WI38 (cell line): ENCODE data around the gene CCDC137.

Experiments used
- H3K4me3 ChIP-seq: 2 replicates; pipeline ENCODE4 v1.5.1; 2011; ENCODE audit warnings: low read depth, mild to moderate bottlenecking, control low read depth, low read length
- CTCF ChIP-seq: IDR thresholded peaks from 2 replicates; pipeline ENCODE4 v1.5.1; 2012; ENCODE audit warnings: low read depth, mild to moderate bottlenecking, control low read depth, low read length

CCDC137 gene

GRCh38 chr17:81651692-81652091 lies 14.8 kb upstream of the CCDC137 start:
- TF ChIP-seq CTCF = no peak
- no peak overlapping the region for H3K4me3 ChIP-seq

- no peak overlapping the region for H3K4me3 ChIP-seq
- no peak for TF ChIP-seq CTCF
Measured at GRCh38 chr17:81652906-81653771, 13.4 kb upstream of the CCDC137 start.

- no peak overlapping the region for H3K4me3 ChIP-seq
- no peak for TF ChIP-seq CTCF
Measured at GRCh38 chr17:81655378-81656117, 11.0 kb upstream of the CCDC137 start.

- no peak within 1 kb of the TSS for H3K4me3 ChIP-seq
- no peak for TF ChIP-seq CTCF
Measured at GRCh38 chr17:81656118-81656743, 10.3 kb upstream of the CCDC137 start, which contains the start of gene PDE6G. PDE6G (minus strand) TSS chr17:81656542; CDS start chr17:81653305, 3,237 bp downstream.

- H3K4me3 ChIP-seq = no peak overlapping the region
- no peak for TF ChIP-seq CTCF
Measured at GRCh38 chr17:81656835-81657234, 9.7 kb upstream of the CCDC137 start.

- H3K4me3 ChIP-seq = no peak overlapping the region
- no peak for TF ChIP-seq CTCF
Measured at GRCh38 chr17:81659038-81659437, 7.5 kb upstream of the CCDC137 start.
